Measurements from ENCODE around the gene ZNF501.

GRCh38 chr3:44782891-44783290 is 53.5 kb downstream of the ZNF501 start:
- TF ChIP-seq CTCF (IDR thresholded peaks at IDR 0.05) = no peak
- TF ChIP-seq POLR2A (IDR thresholded peaks at IDR 0.05) = no peak
- no peak for TF ChIP-seq POLR2AphosphoS5 (IDR thresholded peaks at IDR 0.05)
- TF ChIP-seq EP300 (IDR thresholded peaks at IDR 0.05) = no peak
